Choroid plexus epithelial cell (primary cell): ENCODE data around the gene FAM204A.
A peak's percentile ranks its signal among the peaks of the same experiment; 100 is the strongest.

ENCODE experiments used
- DNase-seq: peaks from one replicate; pipeline ENCODE4 v3.0.0-alpha.2; 2010; ENCODE audit warnings: low read depth
- H3K4me3 ChIP-seq: 2 replicates; pipeline ENCODE4 v1.5.1; 2011; ENCODE audit warnings: low read depth, mild to moderate bottlenecking, control low read depth, low read length, moderate library complexity
- TF ChIP-seq, protein P1 (sequence below): conservative IDR thresholded peaks from 2 replicates; pipeline ENCODE4 v1.5.1; 2011; ENCODE audit warnings: low read depth, mild to moderate bottlenecking, control low read depth, inconsistent platforms, low read length, moderate library complexity

The FAM204A gene

DNA sequence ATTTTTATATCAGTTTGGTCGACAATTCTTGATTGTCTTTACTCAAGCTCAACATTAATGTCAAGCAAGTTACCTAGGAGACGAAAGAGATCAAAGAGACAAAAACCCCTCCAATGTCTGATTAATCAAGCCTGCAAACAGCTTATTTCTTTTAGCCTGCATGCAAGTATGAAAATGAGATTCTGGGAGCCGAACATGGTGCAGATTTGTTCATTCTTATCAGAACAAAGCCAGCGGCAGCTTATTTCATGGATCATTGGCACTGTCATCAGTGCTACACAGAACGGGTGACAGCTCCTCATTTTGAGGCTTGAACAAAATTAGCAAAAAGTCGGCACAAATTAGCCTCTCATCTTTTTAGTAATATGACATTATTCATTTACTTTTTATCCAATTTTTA, 26.5 kb downstream of the FAM204A start:
- DNase-seq, result no peak
- TF ChIP-seq, protein P1, sequence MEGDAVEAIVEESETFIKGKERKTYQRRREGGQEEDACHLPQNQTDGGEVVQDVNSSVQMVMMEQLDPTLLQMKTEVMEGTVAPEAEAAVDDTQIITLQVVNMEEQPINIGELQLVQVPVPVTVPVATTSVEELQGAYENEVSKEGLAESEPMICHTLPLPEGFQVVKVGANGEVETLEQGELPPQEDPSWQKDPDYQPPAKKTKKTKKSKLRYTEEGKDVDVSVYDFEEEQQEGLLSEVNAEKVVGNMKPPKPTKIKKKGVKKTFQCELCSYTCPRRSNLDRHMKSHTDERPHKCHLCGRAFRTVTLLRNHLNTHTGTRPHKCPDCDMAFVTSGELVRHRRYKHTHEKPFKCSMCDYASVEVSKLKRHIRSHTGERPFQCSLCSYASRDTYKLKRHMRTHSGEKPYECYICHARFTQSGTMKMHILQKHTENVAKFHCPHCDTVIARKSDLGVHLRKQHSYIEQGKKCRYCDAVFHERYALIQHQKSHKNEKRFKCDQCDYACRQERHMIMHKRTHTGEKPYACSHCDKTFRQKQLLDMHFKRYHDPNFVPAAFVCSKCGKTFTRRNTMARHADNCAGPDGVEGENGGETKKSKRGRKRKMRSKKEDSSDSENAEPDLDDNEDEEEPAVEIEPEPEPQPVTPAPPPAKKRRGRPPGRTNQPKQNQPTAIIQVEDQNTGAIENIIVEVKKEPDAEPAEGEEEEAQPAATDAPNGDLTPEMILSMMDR, result no peak
- no peak overlapping the region for H3K4me3 ChIP-seq

GRCh38 chr10:118314882-118315281, 27.2 kb downstream of the FAM204A start:
- H3K4me3 ChIP-seq, result no peak overlapping the region
- TF ChIP-seq, protein P1, result no peak
- no peak for DNase-seq

GRCh38 chr10:118311505-118311904, 30.6 kb downstream of the FAM204A start:
- no peak overlapping the region for H3K4me3 ChIP-seq
- TF ChIP-seq, protein P1, result no peak
- peak; percentile 33 for DNase-seq

DNA sequence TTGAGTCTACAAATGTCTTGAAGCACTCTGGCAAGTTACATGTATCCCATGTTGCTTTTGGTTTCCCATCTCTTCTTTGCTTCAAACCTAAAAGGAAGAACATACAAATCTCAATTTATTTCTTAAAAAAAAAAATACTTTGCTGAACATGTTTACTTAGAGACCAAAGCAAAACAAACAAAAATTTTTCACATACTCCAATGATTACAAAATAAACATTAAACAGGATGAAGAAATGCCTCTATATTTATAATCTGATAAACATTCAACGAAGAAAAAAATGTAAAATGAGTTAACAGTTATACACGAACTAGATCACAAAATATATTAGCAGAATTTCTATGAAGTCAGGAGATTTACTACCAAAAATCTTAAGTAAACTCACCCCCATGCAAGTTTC, 31.3 kb downstream of the FAM204A start:
- TF ChIP-seq, protein P1, result no peak
- DNase-seq, result peak; percentile 45
- H3K4me3 ChIP-seq, result no peak overlapping the region

DNA sequence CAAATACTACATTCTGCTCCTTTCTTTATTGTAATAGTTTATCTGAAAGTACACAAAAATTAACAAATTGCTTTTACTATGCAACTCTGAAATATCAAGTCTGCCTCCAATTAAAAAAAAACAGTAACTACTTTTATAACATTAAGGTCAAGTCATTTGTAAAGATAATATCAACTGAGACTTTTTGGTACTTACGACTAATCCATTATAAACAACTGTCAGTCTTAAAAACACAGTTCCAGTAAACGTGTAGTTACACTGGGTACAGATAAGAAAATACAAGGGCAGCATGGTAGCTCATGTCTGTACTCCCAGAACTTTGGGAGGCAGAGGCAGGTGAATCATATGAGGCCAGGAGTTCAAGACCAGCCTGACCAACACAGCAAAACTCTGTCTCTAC, 32.2 kb downstream of the FAM204A start:
- TF ChIP-seq, protein P1, result no peak
- H3K4me3 ChIP-seq, result no peak overlapping the region
- no peak for DNase-seq

GRCh38 chr10:118308664-118309063, 33.5 kb downstream of the FAM204A start:
- TF ChIP-seq, protein P1, result peak; percentile 32
- H3K4me3 ChIP-seq, result no peak overlapping the region
- peak; percentile 22 for DNase-seq

DNA sequence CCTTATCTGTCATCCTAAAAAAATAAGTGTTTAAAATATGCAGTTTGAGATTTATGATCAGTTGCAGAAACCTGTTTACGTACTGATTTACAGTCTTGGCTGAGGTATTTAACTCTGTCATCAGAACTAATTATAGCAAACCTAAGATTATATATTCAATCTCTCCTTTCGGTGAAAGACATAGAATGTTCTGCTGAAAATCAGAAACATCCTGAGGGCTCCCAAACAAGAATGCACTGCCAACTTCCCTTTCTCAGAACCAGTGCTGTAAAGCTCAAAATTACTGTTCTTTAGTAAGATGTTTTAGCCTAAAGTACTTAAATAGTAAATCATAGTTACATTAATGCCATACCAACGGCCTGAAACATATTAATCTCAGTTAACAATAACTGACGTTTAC, 34.3 kb downstream of the FAM204A start:
- TF ChIP-seq, protein P1, result no peak

More for the DNA sequence above, 34.3 kb downstream of the FAM204A start:
- DNase-seq, result no peak
- no peak overlapping the region for H3K4me3 ChIP-seq
